ENCODE results near the gene CNTNAP5.

DNA sequence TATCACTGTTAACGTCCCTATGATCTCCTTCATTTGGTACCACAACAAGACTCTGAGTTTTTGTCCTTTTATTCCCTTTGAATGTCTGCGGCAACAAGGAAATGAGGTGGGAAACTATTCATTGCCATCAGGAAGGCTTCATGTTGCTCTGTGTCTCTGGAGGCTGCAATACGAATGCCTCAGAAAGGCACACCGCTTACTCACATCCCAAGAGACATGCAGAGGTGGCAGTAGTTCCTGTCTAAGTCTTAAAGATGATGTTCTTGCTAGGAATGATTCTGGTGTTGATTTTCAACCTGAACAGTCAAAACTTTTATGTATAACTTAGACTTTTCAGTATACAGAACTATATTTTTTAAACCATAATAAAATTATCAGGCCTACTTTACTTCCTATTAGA is 24.0 kb downstream of the CNTNAP5 start:
- TF ChIP-seq, protein P1, sequence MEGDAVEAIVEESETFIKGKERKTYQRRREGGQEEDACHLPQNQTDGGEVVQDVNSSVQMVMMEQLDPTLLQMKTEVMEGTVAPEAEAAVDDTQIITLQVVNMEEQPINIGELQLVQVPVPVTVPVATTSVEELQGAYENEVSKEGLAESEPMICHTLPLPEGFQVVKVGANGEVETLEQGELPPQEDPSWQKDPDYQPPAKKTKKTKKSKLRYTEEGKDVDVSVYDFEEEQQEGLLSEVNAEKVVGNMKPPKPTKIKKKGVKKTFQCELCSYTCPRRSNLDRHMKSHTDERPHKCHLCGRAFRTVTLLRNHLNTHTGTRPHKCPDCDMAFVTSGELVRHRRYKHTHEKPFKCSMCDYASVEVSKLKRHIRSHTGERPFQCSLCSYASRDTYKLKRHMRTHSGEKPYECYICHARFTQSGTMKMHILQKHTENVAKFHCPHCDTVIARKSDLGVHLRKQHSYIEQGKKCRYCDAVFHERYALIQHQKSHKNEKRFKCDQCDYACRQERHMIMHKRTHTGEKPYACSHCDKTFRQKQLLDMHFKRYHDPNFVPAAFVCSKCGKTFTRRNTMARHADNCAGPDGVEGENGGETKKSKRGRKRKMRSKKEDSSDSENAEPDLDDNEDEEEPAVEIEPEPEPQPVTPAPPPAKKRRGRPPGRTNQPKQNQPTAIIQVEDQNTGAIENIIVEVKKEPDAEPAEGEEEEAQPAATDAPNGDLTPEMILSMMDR (IDR thresholded peaks at IDR 0.05; ENCODE audit: low read length), result no peak
- TF ChIP-seq EZH2 (optimal IDR thresholded peaks at IDR 0.05; ENCODE audit: low read depth, low read length) (no peak), EZH2phosphoT487 (IDR thresholded peaks at IDR 0.05; ENCODE audit: low read length) (no peak)

All from MM.1S (cell line).